HPDE6-E6E7 (cell line): ENCODE results near the gene BPIFB1.

Source experiments
- DNase-seq: peaks from one replicate; pipeline ENCODE4 v3.0.0; 2011; ENCODE audit warnings: missing footprints; ENCODE audit errors: extremely low spot score

Gene BPIFB1

DNA sequence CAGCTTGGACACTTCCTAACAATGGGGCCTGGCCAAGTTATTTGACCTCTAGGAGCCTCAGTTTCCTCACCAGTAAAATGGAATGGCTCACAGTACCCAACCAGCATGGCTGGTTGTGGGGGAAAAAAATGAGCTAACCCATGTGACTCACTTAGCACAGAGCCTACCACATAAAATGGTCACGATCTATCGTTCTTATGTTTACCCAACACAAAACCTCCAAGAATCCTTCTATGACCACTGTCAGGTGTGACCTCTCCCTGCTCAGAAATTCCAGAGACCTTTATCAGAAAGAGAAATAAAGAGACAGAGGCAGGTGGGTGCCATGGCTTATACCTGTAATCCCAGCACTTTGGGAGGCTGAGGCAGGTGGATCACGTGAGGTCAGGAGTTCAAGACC is 39.4 kb downstream of the BPIFB1 start:
- no peak for DNase-seq

DNA sequence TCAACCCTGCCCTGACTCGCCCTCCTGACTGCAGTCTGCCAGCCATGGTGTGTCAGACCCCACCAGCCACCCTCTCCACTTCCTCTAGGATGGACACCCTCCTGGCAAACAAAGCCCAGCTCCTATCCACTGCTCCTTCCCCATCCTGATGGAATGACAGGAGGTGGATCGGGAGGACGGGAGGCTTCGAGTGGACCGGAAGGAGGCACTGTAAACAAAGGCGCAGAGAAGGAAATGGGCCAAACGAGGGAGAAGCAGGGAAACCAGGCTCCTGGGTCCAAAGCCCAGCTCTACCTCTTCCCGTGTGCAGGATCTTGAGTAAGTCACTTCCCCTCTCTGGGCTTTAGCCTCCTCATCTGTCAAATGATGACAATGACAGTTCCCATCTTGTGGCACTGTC is 40.2 kb downstream of the BPIFB1 start:
- DNase-seq, result no peak

DNA sequence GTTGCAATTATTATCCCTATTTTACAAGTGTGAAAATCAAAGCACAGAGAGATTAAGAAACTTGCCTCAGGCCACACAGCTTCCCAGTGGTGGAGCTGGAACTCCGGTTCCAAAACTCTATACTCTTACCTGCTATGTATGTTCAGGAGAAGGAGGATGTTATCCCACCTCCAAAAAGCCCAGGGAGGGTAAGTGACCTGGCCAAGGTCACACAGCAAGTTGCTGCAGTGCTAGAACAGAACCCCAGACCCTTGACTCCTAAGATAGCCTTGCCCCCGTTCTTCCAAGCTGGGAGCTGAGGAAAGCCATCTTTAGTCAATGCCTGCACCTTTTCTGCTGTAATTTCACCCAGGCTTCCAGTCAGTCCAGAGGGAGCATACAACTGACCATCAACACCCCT is 42.3 kb downstream of the BPIFB1 start:
- DNase-seq, result no peak

DNA sequence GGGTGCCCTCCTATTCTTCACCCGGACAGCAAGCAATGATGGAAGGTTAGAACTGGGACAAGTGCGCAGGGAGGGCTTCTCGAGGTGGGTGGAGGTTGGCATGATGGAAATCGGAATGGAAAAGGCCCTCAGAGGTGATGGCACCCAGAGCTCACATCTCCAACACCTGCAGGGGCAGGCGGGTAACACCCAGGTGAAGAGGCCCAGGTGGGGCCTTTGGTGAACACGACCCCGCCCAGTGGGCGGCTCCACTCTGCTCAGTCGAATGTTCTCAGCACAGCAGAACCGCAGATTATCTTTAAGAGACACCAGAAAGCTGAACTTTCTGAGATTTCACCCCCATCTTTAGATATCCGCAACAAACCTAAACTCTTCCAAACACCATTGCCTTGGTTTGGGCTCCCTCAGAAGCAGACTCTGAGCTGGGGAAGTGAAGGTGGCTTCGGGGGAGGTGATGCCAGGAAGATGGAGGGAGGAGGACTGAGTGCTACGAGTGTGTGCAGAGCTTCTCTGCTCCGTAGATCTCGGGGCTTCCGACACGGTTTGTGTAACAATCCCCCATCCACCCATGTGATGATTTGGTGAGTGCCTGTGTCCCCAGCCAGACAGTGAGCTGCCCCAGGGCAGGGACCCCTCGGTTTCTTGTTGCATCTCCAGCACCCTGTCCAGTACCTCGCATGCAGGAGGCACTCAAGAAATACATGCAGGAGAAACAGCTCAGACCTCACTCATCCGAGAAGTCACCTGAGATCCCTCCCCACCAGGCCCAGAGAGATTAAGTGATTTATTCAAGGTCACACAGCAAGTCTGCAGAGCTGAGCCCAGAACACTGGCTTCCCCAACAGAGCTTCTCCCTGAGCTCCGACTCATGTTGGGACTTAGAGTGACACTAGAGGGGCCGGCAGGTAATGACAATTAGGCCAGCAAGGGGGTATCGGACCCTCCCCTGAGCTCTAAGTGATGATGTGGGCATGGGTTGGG is 45.4 kb downstream of the BPIFB1 start:
- DNase-seq, result no peak

DNA sequence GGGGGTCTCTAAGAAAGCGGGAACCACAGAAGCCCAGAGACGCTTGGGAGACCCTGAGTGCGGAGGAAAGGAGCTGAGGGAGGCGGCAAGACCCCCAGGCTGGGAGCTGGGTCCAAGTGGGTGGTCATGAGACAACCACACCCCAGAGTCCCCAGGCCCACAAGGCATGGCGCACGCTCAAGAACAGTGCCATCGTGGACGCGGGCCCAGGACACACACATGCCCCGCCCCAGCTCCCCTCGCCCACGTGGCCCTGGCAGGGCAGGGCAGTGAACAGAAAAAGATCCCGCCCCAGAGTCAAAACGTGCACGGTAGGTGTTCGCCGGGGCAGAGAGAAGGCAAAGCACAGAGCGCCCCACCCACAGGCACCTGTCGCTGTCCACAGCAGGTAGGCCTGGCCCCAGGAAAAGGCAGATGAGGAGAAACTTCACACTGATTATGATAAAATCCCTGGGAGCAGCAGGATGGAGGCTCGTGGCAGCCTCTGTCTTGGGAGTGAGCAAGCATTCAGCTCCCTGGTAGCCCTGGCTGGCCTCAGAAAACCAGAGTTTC is 50.0 kb downstream of the BPIFB1 start:
- no peak for DNase-seq

DNA sequence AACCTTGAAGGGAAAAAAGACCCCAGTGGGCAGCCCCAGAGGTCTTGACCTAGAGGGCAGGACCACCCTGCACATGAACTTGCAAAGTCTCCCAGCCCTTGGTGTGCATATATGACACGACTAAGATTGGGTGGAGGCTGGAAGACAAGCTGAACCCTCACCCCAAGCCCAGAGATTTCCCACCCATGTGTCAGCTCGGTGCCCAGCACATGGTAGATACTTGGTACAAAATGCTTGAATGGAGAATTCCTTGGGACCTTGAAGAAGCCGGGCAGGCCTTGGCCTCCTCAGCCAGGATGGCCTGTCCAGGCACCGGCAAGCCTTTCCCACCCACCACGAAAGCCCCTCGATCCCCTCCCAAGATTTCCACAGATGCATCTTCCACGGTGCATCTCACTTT is 50.6 kb downstream of the BPIFB1 start:
- DNase-seq, result no peak

DNA sequence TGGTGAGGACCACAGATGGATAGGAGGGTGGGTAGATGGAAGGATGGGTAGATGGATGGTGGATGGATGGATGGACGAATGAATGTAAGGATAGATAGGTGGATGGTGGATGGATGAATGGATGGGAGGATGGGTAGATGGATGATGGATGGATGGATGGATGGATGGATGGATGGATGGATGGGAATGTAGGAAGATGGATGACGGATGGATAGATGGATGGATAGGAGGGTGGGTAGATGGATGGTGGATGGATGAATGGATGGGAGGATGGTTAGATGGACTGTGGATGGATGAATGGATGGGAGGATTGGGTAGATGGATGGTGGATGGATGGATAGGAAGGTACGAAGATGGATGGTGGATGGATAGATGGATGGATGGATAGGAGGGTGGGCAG is 51.1 kb downstream of the BPIFB1 start:
- no peak for DNase-seq

DNA sequence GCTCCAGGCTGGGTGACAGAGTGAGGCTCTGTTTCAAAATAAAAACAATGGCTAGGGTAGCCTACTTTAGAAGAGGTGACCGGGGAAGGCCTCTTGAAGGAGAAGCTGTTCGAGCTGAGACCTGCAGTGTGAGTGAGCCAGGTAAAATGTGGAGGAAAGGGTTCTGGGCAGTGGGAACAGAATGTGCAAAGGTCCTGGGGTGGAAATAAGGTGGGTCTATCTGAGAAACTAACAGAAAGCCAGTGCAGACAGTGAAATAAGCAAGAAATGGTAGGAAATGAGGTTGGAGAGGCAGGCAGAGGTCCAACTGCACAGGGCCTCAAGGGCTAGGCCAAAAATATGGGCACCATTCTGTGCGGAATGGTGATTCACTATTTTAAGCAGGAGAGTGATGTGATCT is 53.4 kb downstream of the BPIFB1 start:
- DNase-seq, result no peak

DNA sequence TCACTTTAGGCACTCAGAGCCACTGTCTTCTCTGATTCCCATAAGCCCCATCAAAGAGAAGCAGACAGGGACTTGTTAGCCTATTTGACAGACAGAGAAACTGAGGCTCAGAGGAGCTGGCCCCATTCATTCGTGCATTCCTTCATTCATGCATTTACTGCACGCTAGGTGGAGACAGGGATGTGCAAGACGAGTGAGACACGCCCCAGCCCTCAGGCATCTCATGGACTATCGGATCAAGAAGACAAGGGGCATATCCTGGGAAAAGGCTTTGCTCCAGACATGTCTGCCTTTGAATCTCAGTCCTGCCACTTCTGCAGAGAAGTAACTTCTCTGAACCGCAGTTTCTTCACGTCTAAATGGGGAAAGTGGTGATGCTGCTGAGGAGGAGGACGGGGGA is 54.1 kb downstream of the BPIFB1 start:
- DNase-seq, result no peak

DNA sequence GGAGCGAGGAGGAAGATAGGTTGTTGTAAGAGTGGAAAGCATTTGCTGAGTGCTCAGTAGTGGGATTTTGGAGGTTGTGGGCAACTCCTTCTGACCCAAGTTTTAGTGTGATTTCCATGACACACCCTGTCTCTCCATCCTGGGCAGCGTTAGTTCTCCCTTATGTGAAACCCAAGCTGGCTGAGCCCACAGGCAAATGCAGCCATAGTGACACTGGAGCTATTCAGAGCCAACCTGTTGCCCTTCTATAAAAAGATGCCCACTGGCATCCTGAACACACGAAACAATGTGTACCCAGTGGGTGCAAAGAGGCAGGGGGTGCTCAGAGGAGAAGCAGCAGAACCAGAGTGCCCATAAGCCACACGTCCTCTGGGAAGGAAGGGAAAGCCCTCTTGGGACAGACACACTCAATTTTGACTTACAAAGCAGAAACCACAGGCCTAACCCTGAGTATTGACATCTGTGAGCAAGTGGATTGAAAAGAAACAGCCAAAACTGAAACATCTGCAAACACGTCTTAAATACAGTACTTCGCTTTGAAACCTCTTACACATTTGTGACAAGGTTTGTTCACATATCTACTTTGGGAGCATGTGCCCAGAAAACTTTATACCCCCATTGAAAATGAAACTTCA is 54.6 kb downstream of the BPIFB1 start:
- DNase-seq, result no peak

DNA sequence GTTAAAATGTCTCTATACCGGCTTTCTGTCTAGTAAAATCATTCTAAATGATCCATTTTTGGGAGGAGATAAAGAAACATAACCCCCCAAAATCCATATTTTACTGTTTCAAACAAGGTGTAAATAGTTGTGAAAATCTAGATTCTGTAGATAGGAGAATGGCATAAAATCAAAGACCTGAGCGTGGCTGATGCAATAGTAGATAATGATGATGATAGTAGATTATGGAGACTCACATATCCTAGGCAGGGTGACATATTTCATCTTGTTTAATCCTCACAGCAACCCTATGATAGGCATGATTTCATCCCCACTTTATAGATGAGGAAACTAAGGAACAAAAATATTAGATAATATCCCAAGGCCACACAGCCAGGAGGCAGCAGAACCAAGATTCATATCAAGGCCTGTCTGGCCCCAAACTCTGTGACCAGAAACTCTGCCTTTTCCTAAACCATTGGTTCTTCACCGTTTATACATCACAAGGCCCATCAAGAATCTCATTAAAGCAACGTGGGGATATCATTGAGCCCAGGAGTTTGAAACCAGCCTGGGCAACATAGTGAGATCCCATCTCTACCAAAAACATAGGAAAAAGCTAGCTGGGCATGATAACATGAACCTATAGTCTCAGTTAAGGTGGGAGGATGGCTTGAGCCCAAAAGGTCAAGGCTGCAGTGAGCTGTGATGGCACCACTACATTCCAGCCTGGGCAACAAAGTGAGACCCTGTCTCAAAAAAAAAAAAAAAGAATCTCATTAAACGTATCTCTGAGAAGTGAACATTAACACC is 55.6 kb downstream of the BPIFB1 start:
- DNase-seq, result no peak

DNA sequence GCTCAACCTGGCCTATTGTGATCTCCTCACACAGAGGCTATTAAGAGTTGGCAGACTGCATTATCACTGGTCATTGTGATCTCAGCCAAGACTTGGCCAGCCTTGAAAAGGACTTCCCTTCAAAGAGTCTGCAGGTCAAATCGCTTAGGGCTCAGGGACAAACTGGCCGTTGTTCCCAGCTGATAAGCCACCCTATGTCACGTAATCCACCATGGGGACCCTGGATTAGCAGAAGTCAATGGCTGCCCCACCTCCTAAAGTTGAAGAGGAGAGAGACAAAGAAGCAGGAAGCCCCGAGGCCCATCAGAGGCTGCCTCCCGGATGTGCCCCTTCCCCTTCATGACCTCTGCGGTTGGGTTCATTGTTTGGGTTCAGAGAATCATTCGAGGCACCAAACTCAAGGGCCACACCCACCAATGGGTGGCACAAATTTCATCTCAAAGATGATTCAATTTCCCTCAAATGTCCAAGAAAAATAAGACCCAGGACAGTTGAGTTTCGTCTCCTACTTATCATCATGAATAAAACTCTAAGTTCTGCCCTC is 56.6 kb downstream of the BPIFB1 start:
- no peak for DNase-seq

DNA sequence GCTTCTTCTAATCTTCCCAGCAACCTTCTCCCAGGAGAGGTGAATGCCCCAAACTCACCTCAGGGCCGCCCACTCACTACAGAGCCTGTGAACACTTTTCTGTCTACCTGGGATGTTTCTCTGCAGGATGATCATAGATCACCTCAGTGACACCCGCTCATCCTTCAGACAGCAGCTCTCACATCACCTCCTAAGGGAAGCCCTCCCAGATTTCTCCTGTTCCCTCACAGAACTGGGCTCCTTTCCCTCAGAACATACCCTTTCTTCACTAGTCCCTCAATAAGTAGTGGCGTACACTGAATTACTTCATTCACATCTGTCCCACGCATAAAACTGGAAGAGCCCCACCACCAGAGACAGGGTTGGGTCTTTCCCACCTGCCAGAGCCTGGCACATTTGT is 60.5 kb downstream of the BPIFB1 start:
- no peak for DNase-seq

DNA sequence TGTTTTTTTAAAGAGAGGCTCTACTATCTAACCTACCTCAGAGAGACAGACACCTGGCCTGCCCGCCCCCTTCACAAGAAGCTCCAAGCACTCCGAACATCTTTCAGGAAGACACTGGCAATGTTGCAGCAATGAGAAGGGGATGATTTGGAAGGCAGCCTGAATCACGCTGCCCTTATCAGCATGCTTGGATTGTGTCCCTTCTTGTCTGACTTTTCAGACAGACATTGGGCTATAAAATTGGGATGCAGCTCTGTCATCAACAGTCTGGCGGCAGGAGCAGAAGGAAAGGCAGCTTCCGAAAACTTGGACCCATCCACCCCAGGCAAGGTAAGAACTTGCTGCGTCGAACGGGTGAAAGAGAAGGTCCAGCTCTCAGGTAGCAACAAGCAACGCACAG is 62.3 kb downstream of the BPIFB1 start:
- no peak for DNase-seq

DNA sequence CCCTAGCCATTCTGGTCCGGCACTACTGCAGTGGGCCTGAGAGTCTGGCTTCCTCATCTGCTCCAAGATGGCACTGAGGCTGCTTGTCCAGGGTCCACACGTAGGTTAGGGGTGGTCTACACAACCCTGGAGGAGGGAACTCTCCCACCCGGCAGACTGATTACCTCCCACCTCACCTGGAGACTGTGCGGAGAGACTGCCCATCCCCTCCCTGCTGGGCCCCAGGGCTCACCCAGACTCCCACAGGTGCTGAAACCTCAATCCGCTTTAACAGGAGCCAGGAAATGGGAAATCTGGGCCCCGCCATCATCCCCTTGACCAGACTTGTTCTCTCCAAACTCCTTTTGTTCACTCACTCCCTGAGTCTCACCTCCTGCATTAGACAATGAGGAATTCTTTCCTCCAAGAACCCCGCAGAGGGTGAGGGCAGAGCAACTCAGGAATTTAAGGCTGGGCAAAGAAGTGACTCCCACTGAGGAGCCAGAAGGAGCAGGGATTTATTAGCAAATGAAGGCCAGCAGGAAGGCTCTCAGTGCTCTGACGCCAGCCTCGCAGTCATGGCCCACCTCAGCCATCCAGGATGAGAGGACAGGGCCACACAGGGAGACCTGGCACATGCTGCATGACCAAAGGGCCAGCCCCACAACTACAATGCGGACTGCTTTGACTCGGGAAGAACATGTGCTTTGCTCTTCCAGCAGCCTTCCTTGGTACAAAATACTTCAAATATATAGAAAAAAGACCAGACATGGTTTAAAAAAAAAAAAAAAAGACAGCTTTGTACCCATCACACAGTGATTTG is 65.3 kb downstream of the BPIFB1 start:
- no peak for DNase-seq

DNA sequence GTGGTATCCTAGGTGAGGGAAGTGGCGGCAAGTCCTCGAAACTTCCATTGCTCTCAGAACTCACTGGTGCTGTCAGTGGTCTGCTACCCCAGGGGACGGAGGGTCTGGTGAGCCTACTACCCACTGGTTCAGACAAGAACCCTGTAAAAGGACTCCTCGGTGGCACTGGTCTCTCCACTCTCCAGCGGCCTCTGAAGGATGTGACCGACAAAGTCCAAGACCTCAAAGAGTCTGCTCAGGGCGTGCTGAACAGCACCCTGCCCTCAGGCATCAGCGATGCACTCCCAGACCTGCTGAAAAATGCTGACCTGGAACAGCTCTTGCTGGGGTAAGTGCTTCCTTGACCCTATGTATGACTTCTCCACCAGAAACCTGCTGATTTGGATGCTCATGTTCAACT is 66.5 kb downstream of the BPIFB1 start:
- no peak for DNase-seq

DNA sequence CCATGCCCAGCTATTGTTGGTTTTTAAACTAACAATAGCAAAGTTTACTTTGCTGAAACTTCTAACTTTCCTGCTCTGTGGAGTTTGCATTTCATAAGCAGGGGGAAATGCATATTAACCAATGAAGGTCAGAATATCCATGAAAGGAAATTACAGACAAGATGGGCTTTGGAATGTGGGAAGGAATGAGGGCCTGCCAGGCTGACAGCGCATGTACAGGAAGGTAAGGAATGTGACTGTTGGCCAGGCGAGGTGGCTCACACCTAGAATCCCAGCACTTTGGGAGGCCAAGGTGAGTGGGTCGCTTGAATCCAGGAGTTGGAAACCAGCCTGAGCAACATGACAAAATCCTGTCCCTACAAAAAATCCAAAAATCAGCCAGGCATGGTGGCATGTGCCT is 68.7 kb downstream of the BPIFB1 start:
- DNase-seq, result no peak

DNA sequence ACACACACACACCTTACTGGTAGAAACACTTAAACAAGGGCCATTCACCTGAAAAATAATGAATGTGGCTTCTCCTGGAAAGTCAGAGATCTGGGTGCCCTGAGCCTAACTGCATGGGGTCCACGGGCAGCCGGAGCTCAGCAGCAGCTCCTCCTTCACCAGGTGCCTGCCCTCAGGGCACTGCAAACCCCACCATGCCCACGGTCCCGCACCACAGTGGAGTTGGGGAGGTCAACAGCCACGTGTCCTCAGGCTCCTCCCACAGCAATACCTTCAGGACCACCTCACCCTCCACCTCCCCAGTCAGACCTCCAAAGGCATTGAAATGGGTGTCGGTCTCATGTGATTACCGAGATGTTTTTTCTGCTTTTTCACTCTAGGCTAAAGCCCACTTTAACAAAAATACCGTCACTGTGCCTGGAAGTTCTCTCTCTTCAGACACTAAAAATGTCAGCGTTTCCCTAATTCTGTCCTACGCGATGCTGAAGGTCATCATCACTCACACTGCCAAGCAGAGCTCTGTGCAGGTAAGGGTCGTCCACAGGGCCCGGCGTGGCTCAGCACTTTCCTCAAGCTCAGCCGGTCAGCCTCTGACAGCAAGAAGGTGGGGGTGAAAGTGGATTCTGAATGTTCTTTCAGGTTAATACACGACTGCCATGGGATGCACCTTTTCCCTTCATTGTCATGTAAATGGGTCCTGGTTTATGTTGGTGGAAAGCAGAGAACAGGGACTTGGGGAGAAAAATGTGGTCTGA is 69.4 kb downstream of the BPIFB1 start:
- no peak for DNase-seq

DNA sequence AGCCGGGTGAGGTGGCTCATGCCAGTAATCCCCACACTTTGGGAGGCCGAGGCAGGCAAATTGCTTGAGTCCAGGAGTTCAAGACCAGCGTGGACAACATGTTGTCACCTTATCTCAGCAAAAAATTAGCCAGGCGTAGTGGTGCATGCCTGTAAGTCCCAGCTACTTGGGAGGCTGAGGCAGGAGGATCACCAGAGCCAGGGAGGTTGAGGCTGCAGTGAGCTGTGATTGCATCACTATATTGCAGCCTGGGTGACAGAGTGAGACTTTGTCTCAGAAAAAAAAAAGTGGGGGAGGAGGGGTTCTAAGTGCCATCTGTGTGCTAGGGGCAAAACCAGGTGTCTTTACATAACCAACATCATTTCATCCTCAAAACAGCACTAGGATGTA is 70.0 kb downstream of the BPIFB1 start:
- DNase-seq, result no peak
